Pulmonary artery endothelial cell (primary cell): ENCODE data around the gene CD58. TPM values are rescaled to one million over a fixed set of nuclear protein-coding genes. Genes with fewer than 3 reads are reported as not detected.

Experiments used
- DNase-seq: peaks from one replicate; pipeline ENCODE4 v3.0.0-alpha.2; 2011; ENCODE audit warnings: low read depth, low spot score
- total RNA-seq: library from RNA; depleted of rRNA; stranded (reverse); fragments of >200 nt; gene quantifications from 2 replicates; pipeline ENCODE4 v1.2.3, GENCODE V29; 2014

CD58 gene
- total RNA-seq, 1 donor from 2014 or later, result 18.1 TPM

DNA sequence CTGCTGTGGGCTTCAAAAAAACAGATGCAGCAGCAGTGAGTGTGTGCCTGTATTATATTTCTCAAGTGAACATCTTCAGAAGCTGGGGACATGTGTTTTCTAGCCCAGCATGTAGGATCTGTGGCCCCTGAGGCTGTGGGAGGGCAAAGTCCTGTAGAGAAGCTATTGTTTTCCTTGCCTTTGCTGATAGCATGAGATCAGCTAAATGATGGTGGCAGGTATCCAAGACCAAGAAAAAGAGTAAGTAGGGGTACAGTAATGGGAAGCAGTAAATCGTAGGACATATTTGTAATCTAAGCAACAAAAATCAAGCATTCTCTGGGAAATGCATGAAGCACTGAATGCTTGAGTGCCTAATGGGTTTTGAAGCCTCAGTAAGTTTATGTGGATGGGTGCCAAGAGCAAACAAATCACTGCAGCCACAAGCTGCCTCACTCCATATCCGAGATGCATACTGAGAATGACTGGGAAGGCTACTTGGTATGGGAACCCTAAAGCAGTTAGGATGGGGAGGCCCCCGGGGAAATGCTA, 98.3 kb downstream of the CD58 start:
- no peak for DNase-seq

DNA sequence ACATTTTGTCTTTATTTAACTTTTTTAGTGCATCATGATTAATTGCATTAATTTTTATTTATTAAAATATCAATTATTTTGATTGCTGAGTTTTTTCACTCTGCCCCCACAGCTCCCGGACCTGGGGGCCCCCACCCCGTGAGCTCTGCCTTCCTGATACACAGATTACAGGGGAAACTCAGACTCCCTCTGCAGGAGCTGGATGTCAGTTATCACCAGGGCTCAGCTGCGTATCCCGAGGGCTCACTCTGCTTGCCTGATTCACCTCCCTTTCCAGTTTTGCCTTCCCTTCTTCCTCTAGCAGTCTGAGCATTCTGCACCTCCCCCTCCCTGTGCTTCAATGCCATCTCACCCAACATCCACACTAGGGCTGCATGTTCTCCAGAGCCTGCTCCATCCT, 99.6 kb downstream of the CD58 start:
- DNase-seq, result no peak

DNA sequence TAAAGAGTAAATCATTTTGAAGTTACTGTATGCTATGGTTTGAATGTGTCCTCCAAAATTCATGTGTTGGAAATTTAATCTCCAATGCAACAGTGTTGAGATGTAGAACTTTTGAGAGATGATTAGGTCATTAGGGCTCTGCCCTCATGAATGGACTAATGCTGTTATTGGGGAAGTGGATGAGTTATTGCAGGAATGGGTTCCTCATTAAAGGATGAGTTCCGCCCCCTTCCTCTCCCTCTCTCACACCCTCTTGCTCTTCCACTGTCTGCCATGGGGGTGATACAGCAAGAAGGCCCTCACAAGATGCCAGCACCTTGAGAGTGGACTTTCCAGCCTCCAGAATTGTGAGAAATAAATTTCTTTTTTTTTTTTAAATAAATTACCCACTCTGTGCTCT, 100.2 kb downstream of the CD58 start:
- no peak for DNase-seq

DNA sequence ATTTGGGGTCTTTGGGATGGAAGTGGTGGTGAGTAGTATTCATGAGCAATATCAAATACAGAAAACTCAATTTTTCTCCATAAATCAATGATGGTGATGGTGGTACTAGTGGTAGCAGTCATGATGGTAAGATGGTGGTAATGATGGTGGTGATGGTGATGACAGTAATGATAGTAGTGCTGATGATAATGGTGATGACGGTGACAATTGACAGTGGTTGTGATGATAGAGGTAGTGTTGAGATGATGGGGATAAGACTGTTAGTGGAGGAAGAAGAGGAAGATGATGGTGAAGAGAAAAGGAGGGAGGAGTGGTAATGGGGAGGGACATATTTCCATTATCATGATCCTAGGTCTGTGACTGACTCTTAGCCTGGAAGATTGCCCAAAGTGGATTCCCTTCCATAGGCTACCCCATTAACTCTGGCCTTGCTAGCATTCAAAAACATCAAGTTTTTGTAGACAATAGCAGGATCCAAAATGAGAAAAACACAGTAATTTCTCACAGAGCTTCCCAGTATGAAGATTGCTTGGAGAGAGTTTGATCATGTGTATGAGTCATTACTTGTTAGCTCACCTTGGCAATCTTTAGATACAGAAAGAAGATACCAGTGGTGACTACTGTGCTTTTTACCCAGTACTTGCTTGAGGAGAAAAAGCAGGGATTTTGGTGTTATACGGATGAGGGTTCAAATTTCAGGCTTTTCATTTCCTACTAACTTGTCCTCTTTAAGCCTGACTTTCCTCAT, 103.8 kb downstream of the CD58 start:
- DNase-seq, result no peak

DNA sequence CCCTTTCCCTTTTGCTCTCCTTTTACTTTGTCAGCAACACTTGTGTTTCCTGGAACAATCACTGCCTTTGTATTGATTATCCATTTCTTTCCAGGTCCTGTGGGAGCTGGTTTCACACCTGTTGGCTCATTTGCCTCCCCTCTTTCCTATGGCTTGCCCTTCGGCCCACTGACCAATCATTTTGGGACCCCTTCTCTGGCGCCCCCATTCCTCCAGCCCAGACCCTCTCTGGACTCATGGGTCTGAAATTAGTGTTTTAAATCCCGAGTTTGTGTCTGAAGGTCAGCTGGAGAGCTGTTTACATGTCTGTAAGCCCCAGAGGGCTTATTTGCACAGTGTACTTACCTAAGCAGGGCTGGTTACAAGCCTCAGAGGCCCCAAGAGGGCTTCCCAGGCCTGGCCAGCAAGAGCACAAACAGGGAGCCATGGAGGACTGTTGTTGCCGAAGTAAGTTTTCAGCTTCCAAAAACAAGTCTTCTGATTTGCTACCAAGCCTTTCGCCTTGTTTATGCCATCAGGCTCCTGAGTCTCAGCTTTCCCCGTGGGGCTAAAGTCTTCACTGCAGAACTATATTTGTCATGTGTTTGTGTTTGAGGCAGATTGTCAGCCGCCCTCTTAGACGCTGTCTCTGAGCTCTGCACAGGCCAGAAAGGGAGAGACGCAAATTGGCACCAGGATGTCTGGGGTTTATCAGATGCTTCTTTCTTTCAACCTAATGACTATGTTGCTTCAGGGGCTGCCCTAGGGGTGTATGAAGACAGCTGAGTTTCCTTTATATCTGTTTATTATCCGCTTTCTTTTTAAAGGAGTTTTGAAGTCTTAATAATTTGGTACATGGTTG, 104.8 kb downstream of the CD58 start:
- DNase-seq, result no peak

DNA sequence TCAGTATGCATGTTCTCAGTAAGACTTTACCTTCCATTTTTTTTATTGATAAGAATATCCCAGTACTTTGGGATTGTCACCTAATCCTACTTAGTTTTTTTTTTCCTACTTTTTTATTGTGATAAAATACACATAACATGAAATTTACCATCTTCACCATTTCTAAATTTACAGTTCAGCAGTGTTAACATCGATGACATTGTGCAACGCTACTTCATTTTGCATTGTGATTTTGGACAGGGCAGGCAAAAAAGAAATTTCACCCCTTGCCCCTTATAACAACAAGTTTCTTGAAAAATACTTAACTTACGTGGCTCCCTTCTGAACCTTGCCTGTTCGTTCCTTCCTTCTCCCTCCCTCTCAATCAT, 105.4 kb downstream of the CD58 start:
- DNase-seq, result no peak

Other genes starting within 250 kb of the CD58 start
- 228 and 236 TPM in 2 replicates for gene ATP1A1, start 197.8 kb downstream of the CD58 start, total RNA-seq
- gene IGSF3, start 96.7 kb upstream of the CD58 start, total RNA-seq, result 0.33 and 0.60 TPM in 2 replicates
- not detected in 2 replicates for gene CD2, start 183.4 kb upstream of the CD58 start, total RNA-seq